ENCODE measurements around the gene KIAA1328. TPM values are rescaled to one million over a fixed set of nuclear protein-coding genes. Genes with fewer than 3 reads are reported as not detected.

The KIAA1328 gene
- polyA plus RNA-seq, 1 donor from 2014 or later: 8.5 TPM

DNA sequence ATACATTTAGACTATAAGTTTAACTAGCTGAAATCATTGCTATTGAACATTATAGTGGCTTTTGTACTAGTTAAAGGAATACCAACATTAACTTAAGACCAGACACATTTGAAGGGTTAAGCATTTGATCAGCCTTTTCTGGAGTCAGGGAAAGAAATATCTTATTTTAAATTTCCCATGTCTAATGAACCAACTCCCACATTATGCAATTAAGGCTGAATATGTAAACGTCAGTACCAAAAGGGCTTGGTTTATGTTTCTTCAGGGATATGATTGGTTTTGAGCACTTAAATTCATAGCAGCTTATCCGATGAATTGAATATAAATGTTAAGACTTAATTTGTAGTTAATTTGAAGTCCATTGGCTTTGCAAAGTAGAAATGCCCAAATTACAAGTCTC is 344.5 kb downstream of the KIAA1328 start:
- Histone ChIP-seq H3F3A (ENCODE audit: insufficient read depth, low read length, poor library complexity, severe bottlenecking) (no peaks in the 10 kb centered on the region), H2AFZ (ENCODE audit: low read depth, low read length) (no peak overlapping the region), H4K20me1 (ENCODE audit: insufficient read depth) (no peaks in the 10 kb centered on the region), H3K79me2 (replicated peaks; ENCODE audit: insufficient read depth, low read length) (no peaks in the 10 kb centered on the region), H3K9ac (ENCODE audit: low read length) (no peak overlapping the region), H3K36me3 (ENCODE audit: insufficient read depth, low read length) (no peaks in the 10 kb centered on the region), H3K27ac (ENCODE audit: low read length) (no peak overlapping the region), H3K4me2 (ENCODE audit: low read length) (no peak overlapping the region), H3K9me3 (ENCODE audit: low read length) (no peaks in the 10 kb centered on the region), H3K4me3 (ENCODE audit: low read length) (no peak overlapping the region), H3K9me2 (ENCODE audit: insufficient read depth, low read length) (no peaks in the 10 kb centered on the region), H3K27me3 (ENCODE audit: insufficient read depth, low read depth, low read length) (no peaks in the 10 kb centered on the region)
- TF ChIP-seq POLR2AphosphoS5 (IDR thresholded peaks at IDR 0.05) (no peak), SMC3 (conservative IDR thresholded peaks at IDR 0.05; ENCODE audit: poor library complexity) (no peak), REST (IDR thresholded peaks at IDR 0.05; ENCODE audit: borderline replicate concordance) (no peak), EZH2 (IDR thresholded peaks at IDR 0.05; ENCODE audit: borderline replicate concordance, insufficient read depth, low read length, poor library complexity, severe bottlenecking) (no peak)

GRCh38 chr18:37175727-37176620 is 347.0 kb downstream of the KIAA1328 start:
- no peak for TF ChIP-seq CTCF (IDR thresholded peaks at IDR 0.05; ENCODE audit: poor library complexity, severe bottlenecking)
- no peak for TF ChIP-seq POLR2AphosphoS5 (IDR thresholded peaks at IDR 0.05)
- no peak for TF ChIP-seq MXI1 (conservative IDR thresholded peaks at IDR 0.05; ENCODE audit: poor library complexity, severe bottlenecking)
- TF ChIP-seq EZH2 (IDR thresholded peaks at IDR 0.05; ENCODE audit: borderline replicate concordance, insufficient read depth, low read length, poor library complexity, severe bottlenecking): no peak
- TF ChIP-seq TAF1 (IDR thresholded peaks at IDR 0.05; ENCODE audit: low read depth): no peak
- TF ChIP-seq EP300 (conservative IDR thresholded peaks at IDR 0.05; ENCODE audit: poor library complexity, severe bottlenecking): no peak
- TF ChIP-seq SMC3 (conservative IDR thresholded peaks at IDR 0.05; ENCODE audit: poor library complexity): no peak
- no peak for TF ChIP-seq REST (IDR thresholded peaks at IDR 0.05; ENCODE audit: borderline replicate concordance)
- TF ChIP-seq RAD21 (conservative IDR thresholded peaks at IDR 0.05): no peak
- Histone ChIP-seq H3K79me2 (replicated peaks; ENCODE audit: insufficient read depth, low read length) (no peaks in the 10 kb centered on the region), H3K4me2 (ENCODE audit: low read length) (no peak overlapping the region), H3F3A (ENCODE audit: insufficient read depth, low read length, poor library complexity, severe bottlenecking) (no peaks in the 10 kb centered on the region), H3K27ac (ENCODE audit: low read length) (no peak overlapping the region), H3K9me3 (ENCODE audit: low read length) (no peaks in the 10 kb centered on the region), H3K27me3 (ENCODE audit: insufficient read depth, low read depth, low read length) (no peaks in the 10 kb centered on the region), H3K9ac (ENCODE audit: low read length) (no peak overlapping the region), H4K20me1 (ENCODE audit: insufficient read depth) (no peaks in the 10 kb centered on the region), H3K4me3 (ENCODE audit: low read length) (no peak overlapping the region), H3K36me3 (ENCODE audit: insufficient read depth, low read length) (no peaks in the 10 kb centered on the region), H3K9me2 (ENCODE audit: insufficient read depth, low read length) (no peaks in the 10 kb centered on the region), H2AFZ (ENCODE audit: low read depth, low read length) (no peak overlapping the region)

Data from neural cell (in vitro differentiated cells).